IMR-90 (cell line): Measurements from ENCODE around the gene GRIN2A. TPM values are rescaled to one million over a fixed set of nuclear protein-coding genes. Genes with fewer than 3 reads are reported as not detected.

Experiments
- ATAC-seq: fragments of 200-7000 bp; cut with Tn5 transposase; 2 replicates; pipeline ENCODE4 v1.9.1; 2020; ENCODE audit warnings: low read depth, mild to moderate bottlenecking, moderate library complexity
- BruUV-seq: library from RNA; stranded (reverse); fragments of 400-500 nt; replicated peaks from 2 replicates; lab custom pipeline; 2021; lab: Mats Ljungman, UMichigan
- CTCF ChIA-PET: fragments of 300-600 bp; formaldehyde crosslinking; extraction: SDS; loops from one replicate; lab custom pipeline; 2021; ENCODE audit warnings: antibody characterized with exemption; lab: Yijun Ruan, JAX
- POLR2A ChIA-PET: fragments of 300-600 bp; sonication (Branson Sonifier 250); formaldehyde crosslinking; loops from one replicate; lab custom pipeline; 2022; ENCODE audit warnings: antibody characterized with exemption; ENCODE audit not compliant: unreplicated experiment; lab: Charles Lee
- DNase-seq: peaks from one replicate; pipeline ENCODE4 v3.0.0; 2013
- H2AFZ ChIP-seq: replicated peaks from 2 replicates; pipeline ENCODE3; 2013; ENCODE audit warnings: low read length, mild to moderate bottlenecking; ENCODE audit not compliant: poor library complexity
- H2AK5ac ChIP-seq: 2 replicates; pipeline ENCODE4 v1.6.1; 2013; ENCODE audit warnings: low read depth, low read length, inconsistent platforms
- H2AK9ac ChIP-seq: replicated peaks from 2 replicates; pipeline ENCODE3; 2013; ENCODE audit warnings: mild to moderate bottlenecking, low read depth, low read length, moderate library complexity; ENCODE audit not compliant: poor library complexity
- H2BK120ac ChIP-seq: 2 replicates; pipeline ENCODE4 v1.6.1; 2013; ENCODE audit warnings: low read depth, low read length, inconsistent platforms
- H2BK15ac ChIP-seq: 3 replicates; pipeline ENCODE4 v1.6.1; 2013; ENCODE audit warnings: low read depth, low read length, inconsistent platforms
- H2BK20ac ChIP-seq: 2 replicates; pipeline ENCODE4 v1.6.1; 2013; ENCODE audit warnings: low read depth, mild to moderate bottlenecking, inconsistent platforms, low read length, moderate library complexity
- H2BK5ac ChIP-seq: 2 replicates; pipeline ENCODE4 v1.6.1; 2013; ENCODE audit warnings: mild to moderate bottlenecking, low read depth, low read length, inconsistent platforms; ENCODE audit not compliant: poor library complexity, severe bottlenecking
- H3K14ac ChIP-seq: replicated peaks from 2 replicates; pipeline ENCODE4 v1.6.1; 2013; ENCODE audit warnings: low read depth, low read length, inconsistent platforms
- H3K18ac ChIP-seq: 2 replicates; pipeline ENCODE4 v1.6.1; 2013; ENCODE audit warnings: low read depth, low read length, control low read depth
- H3K23ac ChIP-seq: 2 replicates; pipeline ENCODE4 v1.6.1; 2013; ENCODE audit warnings: low read depth, low read length, inconsistent platforms
- H3K27ac ChIP-seq: 2 replicates; pipeline ENCODE4 v1.5.1; 2013; ENCODE audit warnings: mild to moderate bottlenecking, control low read depth, low read length; ENCODE audit not compliant: insufficient read depth
- H3K27me3 ChIP-seq: 2 replicates; pipeline ENCODE4 v1.6.1; 2013; ENCODE audit warnings: low read length; ENCODE audit not compliant: control insufficient read depth, insufficient read depth
- H3K36me3 ChIP-seq: 2 replicates; pipeline ENCODE4 v1.6.1; 2013; ENCODE audit warnings: low read length, mixed read lengths; ENCODE audit not compliant: control insufficient read depth, insufficient read depth
- H3K4ac ChIP-seq: 2 replicates; pipeline ENCODE4 v1.6.1; 2013; ENCODE audit warnings: low read depth, low read length, inconsistent platforms
- H3K4me1 ChIP-seq: 2 replicates; pipeline ENCODE4 v1.6.1; 2013; ENCODE audit warnings: low read length, mixed read lengths; ENCODE audit not compliant: control insufficient read depth, insufficient read depth
- H3K4me2 ChIP-seq: 2 replicates; pipeline ENCODE4 v1.6.1; 2013; ENCODE audit warnings: low read depth, mild to moderate bottlenecking, control low read depth, low read length, moderate library complexity
- H3K4me3 ChIP-seq: 2 replicates; pipeline ENCODE4 v1.5.1; 2013; ENCODE audit warnings: low read depth, mild to moderate bottlenecking, control low read depth, low read length, moderate library complexity; ENCODE audit not compliant: insufficient read depth
- H3K56ac ChIP-seq: 2 replicates; pipeline ENCODE4 v1.6.1; 2013; ENCODE audit warnings: low read length, inconsistent platforms; ENCODE audit not compliant: insufficient read depth; ENCODE audit errors: extremely low read depth
- H3K79me1 ChIP-seq, 2 experiments: 2 replicates each; pipeline ENCODE4 v1.6.1; 2013; ENCODE audit warnings: low read length in 2 of 2, inconsistent platforms in 1 of 2, low read depth in 1 of 2
- H3K9ac ChIP-seq: 2 replicates; pipeline ENCODE4 v1.6.1; 2013; ENCODE audit warnings: low read depth, low read length, control low read depth
- H3K9me1 ChIP-seq: 2 replicates; pipeline ENCODE4 v1.6.1; 2013; ENCODE audit warnings: low read length, inconsistent platforms; ENCODE audit not compliant: insufficient read depth
- H3K9me3 ChIP-seq: 2 replicates; pipeline ENCODE4 v1.6.1; 2013; ENCODE audit warnings: low read length; ENCODE audit not compliant: control insufficient read depth, insufficient read depth
- H4K20me1 ChIP-seq: 2 replicates; pipeline ENCODE4 v1.6.1; 2013; ENCODE audit warnings: low read length, inconsistent platforms; ENCODE audit not compliant: insufficient read depth
- H4K5ac ChIP-seq: 2 replicates; pipeline ENCODE4 v1.6.1; 2013; ENCODE audit warnings: mild to moderate bottlenecking, low read depth, low read length, control low read depth
- H4K8ac ChIP-seq, 2 experiments: 2 replicates each; pipeline ENCODE4 v1.6.1; 2013; ENCODE audit warnings: low read depth in 2 of 2, low read length in 2 of 2, control low read depth in 1 of 2, inconsistent platforms in 1 of 2
- H4K91ac ChIP-seq: 2 replicates; pipeline ENCODE4 v1.6.1; 2013; ENCODE audit warnings: low read depth, low read length, inconsistent platforms; ENCODE audit not compliant: insufficient read depth
- CEBPB ChIP-seq: IDR thresholded peaks from 2 replicates; pipeline ENCODE4 v1.6.1; 2012; ENCODE audit warnings: low read depth, low read length, improper control_type of control experiment
- CHD1 ChIP-seq: IDR thresholded peaks from 2 replicates; pipeline ENCODE4 v1.6.1; 2012; ENCODE audit warnings: low read depth, low read length, improper control_type of control experiment
- CTCF ChIP-seq: conservative IDR thresholded peaks from 2 replicates; pipeline ENCODE4 v1.5.1; 2012; ENCODE audit warnings: mild to moderate bottlenecking, low read depth, low read length, improper control_type of control experiment
- FOS ChIP-seq: fragments of 150-350 bp; IDR thresholded peaks from 2 replicates; pipeline ENCODE4 v1.6.1; 2016; ENCODE audit warnings: low read depth, low read length
- MAFK ChIP-seq: IDR thresholded peaks from 2 replicates; pipeline ENCODE4 v1.6.1; 2012; ENCODE audit warnings: low read depth, low read length, improper control_type of control experiment
- MAZ ChIP-seq: IDR thresholded peaks from 2 replicates; pipeline ENCODE4 v1.6.1; 2012; ENCODE audit warnings: low read depth, mild to moderate bottlenecking, low read length, improper control_type of control experiment, moderate library complexity, borderline replicate concordance
- MXI1 ChIP-seq: IDR thresholded peaks from 2 replicates; pipeline ENCODE4 v1.6.1; 2012; ENCODE audit warnings: low read depth, mild to moderate bottlenecking, low read length, moderate library complexity, borderline replicate concordance
- NFE2L2 ChIP-seq: fragments of 150-350 bp; IDR thresholded peaks from 2 replicates; pipeline ENCODE4 v1.6.1; 2016; ENCODE audit warnings: low read depth, mild to moderate bottlenecking, low read length
- POLR2A ChIP-seq: IDR thresholded peaks from 2 replicates; pipeline ENCODE4 v1.6.1; 2012; ENCODE audit warnings: mild to moderate bottlenecking, low read depth, low read length
- RAD21 ChIP-seq: IDR thresholded peaks from 2 replicates; pipeline ENCODE4 v1.6.1; 2012; ENCODE audit warnings: low read length, improper control_type of control experiment
- RCOR1 ChIP-seq: IDR thresholded peaks from 2 replicates; pipeline ENCODE4 v1.6.1; 2012; ENCODE audit warnings: mild to moderate bottlenecking, low read length, improper control_type of control experiment; ENCODE audit not compliant: insufficient replicate concordance
- RFX5 ChIP-seq: IDR thresholded peaks from 2 replicates; pipeline ENCODE4 v1.8.0; 2012; ENCODE audit warnings: low read depth, mild to moderate bottlenecking, low read length, moderate library complexity
- SMC3 ChIP-seq: fragments of 150-350 bp; IDR thresholded peaks from 2 replicates; pipeline ENCODE4 v1.6.1; 2016; ENCODE audit warnings: low read depth, mild to moderate bottlenecking, antibody characterized with exemption, low read length, moderate library complexity
- WGBS, 2 experiments: methylation state at CpG; one replicate each; pipeline versions ENCODE4 v1.1.5 to v1.1.7; 2013; ENCODE audit warnings: missing lambda C conversion rate in 2 of 2; ENCODE audit not compliant: insufficient read length in 1 of 2; ENCODE audit errors: extremely low coverage in 2 of 2; 5-methylcytosine and 5-hydroxymethylcytosine counted together
- dilution Hi-C: fragments of 300-500 bp; cut with HindIII; formaldehyde crosslinking; loops from one replicate; pipeline ENCODE4 v1.14.3; 2018; ENCODE audit warnings: low sequenced_read_pairs; ENCODE audit not compliant: unreplicated experiment
- in situ Hi-C: fragments of 300-500 bp; cut with MboI; formaldehyde crosslinking; loops from 3 replicates; pipeline ENCODE4 v1.14.3; 2019; ENCODE audit warnings: low sequenced_read_pairs, inconsistent platforms, mixed read lengths
- intact Hi-C: fragments of 100-400 bp; cut with micrococcal nuclease; formaldehyde crosslinking; loops from 2 replicates; pipeline ENCODE4 v1.10.0; 2022
- polyA plus RNA-seq, 3 experiments: library from polyadenylated mRNA; depleted of rRNA; stranded (reverse); fragments of >200 nt; gene quantifications; 2 replicates each; pipeline ENCODE4 v1.2.3, GENCODE V29; 2012; ENCODE audit warnings: low replicate concordance in 1 of 3
- total RNA-seq: library from RNA; depleted of rRNA; stranded (reverse); fragments of >200 nt; gene quantifications from 2 replicates; pipeline ENCODE4 v1.2.3, GENCODE V29; 2012
- TF ChIP-seq, protein P1 (sequence below): fragments of 150-350 bp; IDR thresholded peaks from 2 replicates; pipeline ENCODE4 v1.6.1; 2016; ENCODE audit warnings: low read depth, mild to moderate bottlenecking, low read length, moderate library complexity, borderline replicate concordance

GRIN2A gene
- total and polyA plus RNA-seq, 2 of the 4 experiments (the other 2 are of a cell fraction) = under 0.01 TPM; not detected in 1

DNA sequence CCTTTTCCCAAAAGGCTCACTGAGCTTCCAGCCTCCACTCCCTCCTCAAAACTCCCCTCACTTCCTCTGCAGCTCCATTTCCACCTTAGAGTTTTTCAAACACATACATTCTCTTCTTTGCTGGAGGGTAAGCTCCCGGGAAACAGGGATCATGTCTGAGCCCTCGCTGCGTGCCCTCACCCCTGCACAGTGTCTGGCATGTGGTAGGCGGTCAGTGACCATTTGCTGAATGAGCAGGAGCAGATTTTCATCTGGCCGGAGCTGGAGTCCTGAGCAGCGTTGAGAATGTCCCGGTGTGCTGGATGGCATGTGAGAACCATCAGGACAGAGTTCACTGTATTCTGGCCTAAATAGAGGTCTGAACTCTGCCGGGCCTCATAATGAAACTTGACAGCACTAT, 274.5 kb downstream of the GRIN2A start:
- Histone ChIP-seq H3K79me1 (no peaks in the 10 kb centered on the region), H3K4me3 (no peak overlapping the region), H2BK20ac (no peak overlapping the region), H3K27me3 (no peaks in the 10 kb centered on the region), H2AK9ac (no peak overlapping the region), H3K4ac (no peak overlapping the region), H3K14ac (no peak overlapping the region), H2BK120ac (no peak overlapping the region), H2AFZ (no peak overlapping the region), H3K18ac (no peak overlapping the region), H4K20me1 (no peaks in the 10 kb centered on the region), H2BK15ac (no peak overlapping the region), H4K8ac (no peak overlapping the region), H3K36me3 (no peaks in the 10 kb centered on the region), H4K5ac (no peak overlapping the region), H2AK5ac (no peak overlapping the region), H3K56ac (no peak overlapping the region), H3K27ac (no peak overlapping the region), H4K91ac (no peak overlapping the region), H3K4me1 (no peaks in the 10 kb centered on the region), H2BK5ac (no peak overlapping the region), H3K9me1 (no peaks in the 10 kb centered on the region), H3K23ac (no peak overlapping the region), H3K4me2 (no peak overlapping the region), H3K9ac (no peak overlapping the region), H3K9me3 (peaks cover 11% of the 10 kb centered on the region)
- WGBS, 2 experiments = 31% methylated on average over 2 of the region's 8 CpGs; no CpG with 5 or more reads in 1 of the 2 experiments
- intact Hi-C loops = no loop called here
- no peak for TF ChIP-seq MAFK
- no peak for TF ChIP-seq NFE2L2
- no peak for TF ChIP-seq RFX5
- no peak for TF ChIP-seq RAD21
- TF ChIP-seq FOS = no peak
- no peak for TF ChIP-seq CTCF
- TF ChIP-seq MXI1 = no peak
- TF ChIP-seq MAZ = no peak
- no peak for TF ChIP-seq CEBPB
- no peak for TF ChIP-seq POLR2A
- TF ChIP-seq RCOR1 = no peak
- TF ChIP-seq, protein P1, sequence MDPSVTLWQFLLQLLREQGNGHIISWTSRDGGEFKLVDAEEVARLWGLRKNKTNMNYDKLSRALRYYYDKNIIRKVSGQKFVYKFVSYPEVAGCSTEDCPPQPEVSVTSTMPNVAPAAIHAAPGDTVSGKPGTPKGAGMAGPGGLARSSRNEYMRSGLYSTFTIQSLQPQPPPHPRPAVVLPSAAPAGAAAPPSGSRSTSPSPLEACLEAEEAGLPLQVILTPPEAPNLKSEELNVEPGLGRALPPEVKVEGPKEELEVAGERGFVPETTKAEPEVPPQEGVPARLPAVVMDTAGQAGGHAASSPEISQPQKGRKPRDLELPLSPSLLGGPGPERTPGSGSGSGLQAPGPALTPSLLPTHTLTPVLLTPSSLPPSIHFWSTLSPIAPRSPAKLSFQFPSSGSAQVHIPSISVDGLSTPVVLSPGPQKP = no peak
- TF ChIP-seq CHD1 = no peak
- no peak for TF ChIP-seq SMC3
- dilution Hi-C loops = no loop called here
- no TSS peak for BruUV-seq
- no peak for DNase-seq
- no peak for ATAC-seq
- ChIA-PET CTCF (interaction anchor here (0.5 kb wide), 1 partner anchor 146 kb away, joined by 3 read pairs; no protein-coding TSS in a partner anchor), POLR2A (no interaction called here)
- in situ Hi-C loops = no loop called here
